ENCODE data around the gene ARL4A. TPM values are rescaled to one million over a fixed set of nuclear protein-coding genes. Genes with fewer than 3 reads are reported as not detected.

The ARL4A gene
- total and polyA plus RNA-seq, 7 experiments from 2014 or later, result 5.5 to 97.4 (median 18.9) TPM

GRCh38 chr7:12721286-12721830, 33.9 kb downstream of the ARL4A start:
- Mint-ChIP-seq H3K36me3 (peaks cover 0 to 16% (median 0%) of the 10 kb centered on the region in 5 donors), H3K4me1 (peaks cover 0 to 46% (median 8%) of the 10 kb centered on the region in 7 donors), H3K27ac (no peak overlapping the region), H3K4me3 (no peak overlapping the region), H3K9me3 (peaks cover 0 to 8% (median 0%) of the 10 kb centered on the region in 11 donors), H3K27me3 (no peaks in the 10 kb centered on the region)
- Histone ChIP-seq H3K27ac (ENCODE audit: low read depth, low read length) (no peak overlapping the region), H3K27me3 (ENCODE audit: control insufficient read depth in 2 of 2, insufficient read depth in 2 of 2, low read length in 2 of 2) (no peaks in the 10 kb centered on the region), H3K4me1 (ENCODE audit: control insufficient read depth in 2 of 2, insufficient read depth in 2 of 2, low read length in 2 of 2) (no peaks in the 10 kb centered on the region), H3K36me3 (ENCODE audit: control insufficient read depth in 2 of 3, insufficient read depth in 3 of 3, low read length in 3 of 3) (no peaks in the 10 kb centered on the region), H3K4me3 (ENCODE audit: low read length) (no peak overlapping the region), H3K9me3 (ENCODE audit: control insufficient read depth in 2 of 3, low read length in 3 of 3) (no peaks in the 10 kb centered on the region)
- POLR2A ChIA-PET, result no interaction called here
- DNase-seq (no peak), ATAC-seq (no peak)
- intact Hi-C loops (cut with micrococcal nuclease), result no loop called here
- CTCF ChIA-PET, result no interaction called here

GRCh38 chr7:12722136-12722535, 34.7 kb downstream of the ARL4A start:
- DNase-seq (no peak), ATAC-seq (no peak)
- intact Hi-C loops (cut with micrococcal nuclease), result loop anchor here in 1 of 2 donors (1.0 to 2.0 kb wide), 2 partner anchors 8 to 35 kb away; partner anchors contain the start of gene ARL4A
- Histone ChIP-seq H3K36me3 (ENCODE audit: control insufficient read depth in 2 of 3, insufficient read depth in 3 of 3, low read length in 3 of 3) (no peaks in the 10 kb centered on the region), H3K27ac (ENCODE audit: low read depth, low read length) (no peak overlapping the region), H3K27me3 (ENCODE audit: control insufficient read depth in 2 of 2, insufficient read depth in 2 of 2, low read length in 2 of 2) (no peaks in the 10 kb centered on the region), H3K4me3 (ENCODE audit: low read length) (no peak overlapping the region), H3K9me3 (ENCODE audit: control insufficient read depth in 2 of 3, low read length in 3 of 3) (no peaks in the 10 kb centered on the region), H3K4me1 (ENCODE audit: control insufficient read depth in 2 of 2, insufficient read depth in 2 of 2, low read length in 2 of 2) (no peaks in the 10 kb centered on the region)
- Mint-ChIP-seq H3K36me3 (peaks cover 0 to 16% (median 0%) of the 10 kb centered on the region in 5 donors), H3K4me1 (peaks cover 0 to 38% (median 4%) of the 10 kb centered on the region in 7 donors), H3K9me3 (peaks cover 0 to 8% (median 0%) of the 10 kb centered on the region in 11 donors), H3K27me3 (peaks cover 0 to 2% (median 0%) of the 10 kb centered on the region in 5 donors), H3K27ac (peak overlapping the region in 1 of 9 donors; percentile 75), H3K4me3 (peak overlapping the region in 1 of 10 donors; percentile 15)
- POLR2A ChIA-PET, result no interaction called here
- CTCF ChIA-PET, result no interaction called here

- ChIA-PET POLR2A (no interaction called here), CTCF (interaction anchor here (0.7 kb wide), 1 partner anchor 256 kb away, joined by 5 read pairs; no protein-coding TSS in a partner anchor)
- intact Hi-C loops (cut with micrococcal nuclease), result loop anchor here in 1 of 2 donors (1.0 to 2.0 kb wide), 2 partner anchors 7 to 36 kb away; partner anchors contain the start of gene ARL4A
- H3K27me3 Mint-ChIP-seq, result peaks cover 0 to 2% (median 0%) of the 10 kb centered on the region in 5 donors
- H3K27ac ChIP-seq (ENCODE audit: low read depth, low read length), result no peak overlapping the region
- no peaks in the 10 kb centered on the region for H3K4me1 ChIP-seq (ENCODE audit: control insufficient read depth in 2 of 2, insufficient read depth in 2 of 2, low read length in 2 of 2)
- H3K36me3 ChIP-seq (ENCODE audit: control insufficient read depth in 2 of 3, insufficient read depth in 3 of 3, low read length in 3 of 3), result no peaks in the 10 kb centered on the region
- no peaks in the 10 kb centered on the region for H3K9me3 ChIP-seq (ENCODE audit: control insufficient read depth in 2 of 3, low read length in 3 of 3)
- H3K9me3 Mint-ChIP-seq, result peaks cover 0 to 8% (median 0%) of the 10 kb centered on the region in 11 donors
- no peaks in the 10 kb centered on the region for H3K27me3 ChIP-seq (ENCODE audit: control insufficient read depth in 2 of 2, insufficient read depth in 2 of 2, low read length in 2 of 2)
- H3K4me3 Mint-ChIP-seq, result peak overlapping the region in 1 of 10 donors; percentile 51
- H3K4me1 Mint-ChIP-seq, result peaks cover 0 to 39% (median 4%) of the 10 kb centered on the region in 7 donors
- no peak overlapping the region for H3K4me3 ChIP-seq (ENCODE audit: low read length)
- peak overlapping the region in 2 of 9 donors; percentile 42 to 90 for H3K27ac Mint-ChIP-seq
- no peak for DNase-seq
- no peak for ATAC-seq
- peaks cover 0 to 15% (median 0%) of the 10 kb centered on the region in 5 donors for H3K36me3 Mint-ChIP-seq
These were observed 35.5 kb downstream of the ARL4A start for GRCh38 chr7:12722636-12723605.

- H3K4me3 Mint-ChIP-seq, result no peak overlapping the region
- CTCF ChIA-PET, result no interaction called here
- H3K9me3 Mint-ChIP-seq, result peaks cover 0 to 6% (median 0%) of the 10 kb centered on the region in 11 donors
- peaks cover 5 to 38% (median 7%) of the 10 kb centered on the region in 7 donors for H3K4me1 Mint-ChIP-seq
- intact Hi-C loops (cut with micrococcal nuclease), result no loop called here
- POLR2A ChIA-PET, result interaction anchor here (0.6 to 0.7 kb wide), 2 partner anchors 15 to 359 kb away, joined by 3 read pairs; no protein-coding TSS in a partner anchor
- DNase-seq (no peak), ATAC-seq (no peak)
- H3K27me3 Mint-ChIP-seq, result peaks cover 0 to 2% (median 0%) of the 10 kb centered on the region in 5 donors
- Histone ChIP-seq H3K27ac (ENCODE audit: low read depth, low read length) (no peak overlapping the region), H3K9me3 (ENCODE audit: control insufficient read depth in 2 of 3, low read length in 3 of 3) (no peaks in the 10 kb centered on the region), H3K4me3 (ENCODE audit: low read length) (no peak overlapping the region), H3K4me1 (ENCODE audit: control insufficient read depth in 2 of 2, insufficient read depth in 2 of 2, low read length in 2 of 2) (peaks cover 3% of the 10 kb centered on the region in 2 donors), H3K36me3 (ENCODE audit: control insufficient read depth in 2 of 3, insufficient read depth in 3 of 3, low read length in 3 of 3) (no peaks in the 10 kb centered on the region), H3K27me3 (ENCODE audit: control insufficient read depth in 2 of 2, insufficient read depth in 2 of 2, low read length in 2 of 2) (no peaks in the 10 kb centered on the region)
- peak overlapping the region in 1 of 9 donors; percentile 47 for H3K27ac Mint-ChIP-seq
- H3K36me3 Mint-ChIP-seq, result peaks cover 0 to 7% (median 0%) of the 10 kb centered on the region in 5 donors
These were observed 38.3 kb downstream of the ARL4A start for GRCh38 chr7:12725575-12726316.

GRCh38 chr7:12726908-12727307, 39.5 kb downstream of the ARL4A start:
- Histone ChIP-seq H3K4me3 (ENCODE audit: low read length) (no peak overlapping the region), H3K4me1 (ENCODE audit: control insufficient read depth in 2 of 2, insufficient read depth in 2 of 2, low read length in 2 of 2) (peaks cover 13 to 14% of the 10 kb centered on the region in 2 donors), H3K36me3 (ENCODE audit: control insufficient read depth in 2 of 3, insufficient read depth in 3 of 3, low read length in 3 of 3) (no peaks in the 10 kb centered on the region), H3K9me3 (ENCODE audit: control insufficient read depth in 2 of 3, low read length in 3 of 3) (no peaks in the 10 kb centered on the region), H3K27me3 (ENCODE audit: control insufficient read depth in 2 of 2, insufficient read depth in 2 of 2, low read length in 2 of 2) (no peaks in the 10 kb centered on the region), H3K27ac (ENCODE audit: low read depth, low read length) (no peak overlapping the region)
- H3K4me3 Mint-ChIP-seq, result no peak overlapping the region
- peaks cover 0 to 2% (median 0%) of the 10 kb centered on the region in 5 donors for H3K27me3 Mint-ChIP-seq
- CTCF ChIA-PET, result interaction anchor here (1.4 kb wide), 1 partner anchor 40 kb away, joined by 4 read pairs; no protein-coding TSS in a partner anchor
- H3K27ac Mint-ChIP-seq, result no peak overlapping the region
- DNase-seq (no peak), ATAC-seq (no peak)
- peaks cover 0 to 3% (median 0%) of the 10 kb centered on the region in 5 donors for H3K36me3 Mint-ChIP-seq
- H3K4me1 Mint-ChIP-seq, result peaks cover 10 to 40% (median 18%) of the 10 kb centered on the region in 7 donors
- POLR2A ChIA-PET, result no interaction called here
- intact Hi-C loops (cut with micrococcal nuclease), result no loop called here
- peaks cover 0 to 5% (median 0%) of the 10 kb centered on the region in 11 donors for H3K9me3 Mint-ChIP-seq
